ENCODE results near the gene ZFP92. TPM values are rescaled to one million over a fixed set of nuclear protein-coding genes. Genes with fewer than 3 reads are reported as not detected.
"Not testable (repeated sequence)": the region's sequence is repeated elsewhere in the genome, so short reads cannot be mapped to it uniquely, and the experiment has no call there.

Gene ZFP92
- total RNA-seq, 1 donor from 2014 or later: 1.9 TPM

- no peak for DNase-seq
These were observed 25.2 kb upstream of the ZFP92 start for GRCh38 chrX:153386097-153386496.

GRCh38 chrX:153387345-153387744 lies 23.9 kb upstream of the ZFP92 start:
- no peak for DNase-seq

- DNase-seq: no peak
These were observed 23.1 kb upstream of the ZFP92 start for GRCh38 chrX:153387987-153388721.

GRCh38 chrX:153388722-153389459 lies 22.4 kb upstream of the ZFP92 start:
- DNase-seq: no peak

- DNase-seq: not testable (repeated sequence)
These were observed 21.9 kb upstream of the ZFP92 start for GRCh38 chrX:153389460-153389768.

- no peak for DNase-seq
These were observed 18.5 kb upstream of the ZFP92 start for GRCh38 chrX:153392642-153393321.

GRCh38 chrX:153394612-153395011 lies 16.7 kb upstream of the ZFP92 start:
- no peak for DNase-seq

GRCh38 chrX:153395613-153396319 lies 15.5 kb upstream of the ZFP92 start:
- DNase-seq: no peak

- no peak for DNase-seq
These were observed 14.7 kb upstream of the ZFP92 start for GRCh38 chrX:153396320-153397195.

GRCh38 chrX:153397256-153397960 lies 13.9 kb upstream of the ZFP92 start:
- no peak for DNase-seq

GRCh38 chrX:153398275-153398960 lies 12.9 kb upstream of the ZFP92 start:
- DNase-seq: no peak

- DNase-seq: no peak
These were observed 10.8 kb upstream of the ZFP92 start for GRCh38 chrX:153400146-153401132.

- DNase-seq: no peak
These were observed 10.0 kb upstream of the ZFP92 start, which contains the start of gene PNMA6E for GRCh38 chrX:153401133-153401764. Gene PNMA6E, minus strand, starts transcription at chrX:153401350. Its CDS starts 2,501 bp downstream, at chrX:153398849.

- not testable (repeated sequence) for DNase-seq
These were observed 6.9 kb upstream of the ZFP92 start for GRCh38 chrX:153404333-153404732.

- no peak for DNase-seq
These were observed 5.8 kb upstream of the ZFP92 start for GRCh38 chrX:153405426-153405825.

GRCh38 chrX:153406011-153406410 lies 5.3 kb upstream of the ZFP92 start:
- DNase-seq: no peak

- no peak for DNase-seq
These were observed 4.4 kb upstream of the ZFP92 start for GRCh38 chrX:153406903-153407302.

GRCh38 chrX:153407736-153408135 lies 3.5 kb upstream of the ZFP92 start:
- DNase-seq: no peak

Measured in occipital lobe (tissue), 2 donors.